DMS 273 (cell line): Measurements from ENCODE around the gene CATSPER2.
"Not testable (repeated sequence)": the region's sequence is repeated elsewhere in the genome, so short reads cannot be mapped to it uniquely, and the experiment has no call there.

Experiments used
- DNase-seq: peaks from one replicate; lab custom pipeline; 2025; ENCODE audit not compliant: unreplicated experiment; lab: John Stamatoyannopoulos, UW

The CATSPER2 gene

GRCh38 chr15:43593328-43594190, 55.1 kb downstream of the CATSPER2 start, which contains the start of gene CKMT1B:
Gene CKMT1B (plus strand): TSS chr15:43594027. CDS start chr15:43594219, 192 bp downstream.
- not testable (repeated sequence) for DNase-seq

- DNase-seq: not testable (repeated sequence)
These were observed 55.8 kb downstream of the CATSPER2 start for GRCh38 chr15:43592841-43593240.

GRCh38 chr15:43589778-43590466, 58.7 kb downstream of the CATSPER2 start, which contains the start of gene PPIP5K1:
Gene PPIP5K1 (minus strand): TSS chr15:43590208. CDS start chr15:43584504, 5,704 bp downstream.
- DNase-seq: not testable (repeated sequence)
